Mucosa of rectum (tissue), 2 donors: ENCODE measurements around the gene ZNF414.

Experiments
- H3K27ac ChIP-seq, 2 donors: one replicate each; pipeline ENCODE4 v1.7.0; 2013; ENCODE audit warnings: inconsistent platforms in 2 of 2, low read depth in 2 of 2, low read length in 2 of 2
- H3K27me3 ChIP-seq, 2 donors: one replicate each; pipeline ENCODE4 v1.7.0; 2013; ENCODE audit warnings: low read length in 2 of 2; ENCODE audit not compliant: control insufficient read depth in 2 of 2, insufficient read depth in 2 of 2
- H3K36me3 ChIP-seq, 2 donors: one replicate each; pipeline ENCODE4 v1.7.0; 2013; ENCODE audit warnings: low read length in 2 of 2; ENCODE audit not compliant: control insufficient read depth in 2 of 2, insufficient read depth in 2 of 2
- H3K4me1 ChIP-seq, 2 donors: one replicate each; pipeline ENCODE4 v1.7.0; 2013; ENCODE audit warnings: low read length in 2 of 2, mild to moderate bottlenecking in 1 of 2; ENCODE audit not compliant: control insufficient read depth in 2 of 2, insufficient read depth in 2 of 2
- H3K4me3 ChIP-seq, 2 donors: one replicate each; pipeline ENCODE4 v1.7.0; 2013; ENCODE audit warnings: low read length in 2 of 2
- H3K9ac ChIP-seq, 2 donors: one replicate each; pipeline ENCODE4 v1.7.0; 2013; ENCODE audit warnings: low read length in 2 of 2, low read depth in 1 of 2, mild to moderate bottlenecking in 1 of 2
- H3K9me3 ChIP-seq, 2 donors: one replicate each; pipeline ENCODE4 v1.7.0; 2013; ENCODE audit warnings: low read length in 2 of 2; ENCODE audit not compliant: control insufficient read depth in 2 of 2
- donor health status: healthy.
- donor health status: Normal muscosa, but diverticular disease.

Gene ZNF414

GRCh38 chr19:8484331-8484894, 29.6 kb downstream of the ZNF414 start:
- Histone ChIP-seq H3K27ac (no peak overlapping the region), H3K27me3 (no peaks in the 10 kb centered on the region), H3K36me3 (peaks cover 60 to 73% of the 10 kb centered on the region in 2 donors), H3K4me3 (no peak overlapping the region), H3K9me3 (no peaks in the 10 kb centered on the region), H3K9ac (no peak overlapping the region), H3K4me1 (peaks cover 0 to 4% of the 10 kb centered on the region in 2 donors)

GRCh38 chr19:8483165-8483564, 30.8 kb downstream of the ZNF414 start:
- Histone ChIP-seq H3K9me3 (no peaks in the 10 kb centered on the region), H3K4me3 (no peak overlapping the region), H3K27me3 (no peaks in the 10 kb centered on the region), H3K4me1 (peaks cover 0 to 4% of the 10 kb centered on the region in 2 donors), H3K9ac (no peak overlapping the region), H3K36me3 (peaks cover 64 to 68% of the 10 kb centered on the region in 2 donors), H3K27ac (no peak overlapping the region)

- peaks cover 0 to 4% of the 10 kb centered on the region in 2 donors for H3K4me1 ChIP-seq
- no peak overlapping the region for H3K27ac ChIP-seq
- no peak overlapping the region for H3K4me3 ChIP-seq
- peaks cover 64 to 67% of the 10 kb centered on the region in 2 donors for H3K36me3 ChIP-seq
- no peak overlapping the region for H3K9ac ChIP-seq
- H3K27me3 ChIP-seq: no peaks in the 10 kb centered on the region
- H3K9me3 ChIP-seq: no peaks in the 10 kb centered on the region
Observed at GRCh38 chr19:8482696-8483095, 31.3 kb downstream of the ZNF414 start.

- H3K4me1 ChIP-seq: peaks cover 0 to 1% of the 10 kb centered on the region in 2 donors
- peaks cover 61 to 63% of the 10 kb centered on the region in 2 donors for H3K36me3 ChIP-seq
- no peak overlapping the region for H3K4me3 ChIP-seq
- H3K9me3 ChIP-seq: no peaks in the 10 kb centered on the region
- no peaks in the 10 kb centered on the region for H3K27me3 ChIP-seq
- no peak overlapping the region for H3K27ac ChIP-seq
- no peak overlapping the region for H3K9ac ChIP-seq
Observed at GRCh38 chr19:8481616-8482015, 32.4 kb downstream of the ZNF414 start.

- no peaks in the 10 kb centered on the region for H3K9me3 ChIP-seq
- H3K36me3 ChIP-seq: peaks cover 59 to 63% of the 10 kb centered on the region in 2 donors
- H3K4me1 ChIP-seq: no peaks in the 10 kb centered on the region
- H3K9ac ChIP-seq: no peak overlapping the region
- no peaks in the 10 kb centered on the region for H3K27me3 ChIP-seq
- H3K4me3 ChIP-seq: no peak overlapping the region
- H3K27ac ChIP-seq: no peak overlapping the region
Observed at GRCh38 chr19:8481201-8481600, 32.8 kb downstream of the ZNF414 start.

- no peak overlapping the region for H3K27ac ChIP-seq
- H3K27me3 ChIP-seq: no peaks in the 10 kb centered on the region
- no peak overlapping the region for H3K4me3 ChIP-seq
- H3K4me1 ChIP-seq: no peaks in the 10 kb centered on the region
- H3K9ac ChIP-seq: no peak overlapping the region
- no peaks in the 10 kb centered on the region for H3K9me3 ChIP-seq
- H3K36me3 ChIP-seq: peaks cover 62% of the 10 kb centered on the region in 2 donors
Observed at GRCh38 chr19:8478598-8478997, 35.4 kb downstream of the ZNF414 start.

- Histone ChIP-seq H3K9me3 (no peaks in the 10 kb centered on the region), H3K9ac (no peak overlapping the region), H3K4me1 (no peaks in the 10 kb centered on the region), H3K27me3 (no peaks in the 10 kb centered on the region), H3K27ac (no peak overlapping the region), H3K36me3 (peaks cover 57 to 58% of the 10 kb centered on the region in 2 donors), H3K4me3 (no peak overlapping the region)
Observed at GRCh38 chr19:8477889-8478288, 36.1 kb downstream of the ZNF414 start.

- Histone ChIP-seq H3K27ac (no peak overlapping the region), H3K4me3 (no peak overlapping the region), H3K36me3 (peaks cover 54 to 56% of the 10 kb centered on the region in 2 donors), H3K27me3 (no peaks in the 10 kb centered on the region), H3K4me1 (no peaks in the 10 kb centered on the region), H3K9me3 (no peaks in the 10 kb centered on the region), H3K9ac (no peak overlapping the region)
Observed at GRCh38 chr19:8476524-8476923, 37.4 kb downstream of the ZNF414 start.

- no peaks in the 10 kb centered on the region for H3K27me3 ChIP-seq
- no peak overlapping the region for H3K4me3 ChIP-seq
- H3K9me3 ChIP-seq: no peaks in the 10 kb centered on the region
- H3K36me3 ChIP-seq: peaks cover 58 to 60% of the 10 kb centered on the region in 2 donors
- H3K9ac ChIP-seq: no peak overlapping the region
- no peak overlapping the region for H3K27ac ChIP-seq
- H3K4me1 ChIP-seq: no peaks in the 10 kb centered on the region
Observed at GRCh38 chr19:8475005-8475404, 39.0 kb downstream of the ZNF414 start.

- Histone ChIP-seq H3K4me1 (no peaks in the 10 kb centered on the region), H3K27me3 (no peaks in the 10 kb centered on the region), H3K27ac (no peak overlapping the region), H3K36me3 (peaks cover 67 to 71% of the 10 kb centered on the region in 2 donors), H3K9ac (no peak overlapping the region), H3K9me3 (no peaks in the 10 kb centered on the region), H3K4me3 (no peak overlapping the region)
Observed at GRCh38 chr19:8473648-8474476, 40.1 kb downstream of the ZNF414 start.
